Measurements from ENCODE around the gene SP5. TPM values are rescaled to one million over a fixed set of nuclear protein-coding genes. Genes with fewer than 3 reads are reported as not detected.
"Not testable (repeated sequence)": the region's sequence is repeated elsewhere in the genome, so short reads cannot be mapped to it uniquely, and the experiment has no call there.

Gene SP5
- total and polyA plus RNA-seq, 4 donors, result 0.05 to 1.6 (median 1.2) TPM

DNA sequence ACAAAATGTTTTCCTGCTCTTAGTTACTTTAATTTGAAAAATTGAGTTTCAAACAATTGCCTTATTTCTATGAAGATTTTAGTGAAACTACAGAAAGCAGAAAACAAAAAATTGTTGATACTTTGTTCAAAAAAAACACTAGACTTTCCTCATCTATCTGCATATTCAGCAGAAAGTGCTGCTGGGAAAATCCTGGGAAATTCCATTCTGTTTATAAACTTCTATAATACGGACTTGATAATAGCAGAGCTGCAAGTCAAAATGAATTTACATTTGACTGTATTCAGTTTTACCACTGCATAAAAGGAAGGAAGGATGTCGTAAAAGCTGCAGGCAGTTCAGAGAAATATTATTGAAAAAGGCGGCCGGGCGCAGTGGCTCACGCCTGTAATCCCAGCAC is 30.2 kb downstream of the SP5 start:
- Histone ChIP-seq H3K4me1 (ENCODE audit: control insufficient read depth in 4 of 4, insufficient read depth in 4 of 4, low read length in 3 of 4) (peaks cover 1 to 10% (median 5%) of the 10 kb centered on the region in 4 donors), H3K9ac (ENCODE audit: low read depth in 1 of 2, low read length in 2 of 2) (no peak overlapping the region), H3K9me3 (ENCODE audit: control insufficient read depth in 4 of 4, low read length in 3 of 4) (no peaks in the 10 kb centered on the region), H3K27me3 (ENCODE audit: control insufficient read depth in 4 of 4, insufficient read depth in 4 of 4, low read length in 3 of 4) (no peaks in the 10 kb centered on the region), H3K36me3 (ENCODE audit: control insufficient read depth in 4 of 4, insufficient read depth in 3 of 4, low read depth in 1 of 4, low read length in 3 of 4) (no peaks in the 10 kb centered on the region), H3K27ac (ENCODE audit: low read depth in 1 of 2, low read length in 2 of 2) (no peak overlapping the region), H3K4me3 (ENCODE audit: low read depth in 1 of 3, low read length in 3 of 3) (no peak overlapping the region)
- DNase-seq (ENCODE audit: low spot score), result no peak
- WGBS, result 58% methylated on average over 6 of the region's 6 CpGs
- TF ChIP-seq HNF4G (IDR thresholded peaks at IDR 0.05), result no peak
- TF ChIP-seq, protein P1, sequence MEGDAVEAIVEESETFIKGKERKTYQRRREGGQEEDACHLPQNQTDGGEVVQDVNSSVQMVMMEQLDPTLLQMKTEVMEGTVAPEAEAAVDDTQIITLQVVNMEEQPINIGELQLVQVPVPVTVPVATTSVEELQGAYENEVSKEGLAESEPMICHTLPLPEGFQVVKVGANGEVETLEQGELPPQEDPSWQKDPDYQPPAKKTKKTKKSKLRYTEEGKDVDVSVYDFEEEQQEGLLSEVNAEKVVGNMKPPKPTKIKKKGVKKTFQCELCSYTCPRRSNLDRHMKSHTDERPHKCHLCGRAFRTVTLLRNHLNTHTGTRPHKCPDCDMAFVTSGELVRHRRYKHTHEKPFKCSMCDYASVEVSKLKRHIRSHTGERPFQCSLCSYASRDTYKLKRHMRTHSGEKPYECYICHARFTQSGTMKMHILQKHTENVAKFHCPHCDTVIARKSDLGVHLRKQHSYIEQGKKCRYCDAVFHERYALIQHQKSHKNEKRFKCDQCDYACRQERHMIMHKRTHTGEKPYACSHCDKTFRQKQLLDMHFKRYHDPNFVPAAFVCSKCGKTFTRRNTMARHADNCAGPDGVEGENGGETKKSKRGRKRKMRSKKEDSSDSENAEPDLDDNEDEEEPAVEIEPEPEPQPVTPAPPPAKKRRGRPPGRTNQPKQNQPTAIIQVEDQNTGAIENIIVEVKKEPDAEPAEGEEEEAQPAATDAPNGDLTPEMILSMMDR (IDR thresholded peaks at IDR 0.05; ENCODE audit: low read depth, low read length, missing input control), result no peak

DNA sequence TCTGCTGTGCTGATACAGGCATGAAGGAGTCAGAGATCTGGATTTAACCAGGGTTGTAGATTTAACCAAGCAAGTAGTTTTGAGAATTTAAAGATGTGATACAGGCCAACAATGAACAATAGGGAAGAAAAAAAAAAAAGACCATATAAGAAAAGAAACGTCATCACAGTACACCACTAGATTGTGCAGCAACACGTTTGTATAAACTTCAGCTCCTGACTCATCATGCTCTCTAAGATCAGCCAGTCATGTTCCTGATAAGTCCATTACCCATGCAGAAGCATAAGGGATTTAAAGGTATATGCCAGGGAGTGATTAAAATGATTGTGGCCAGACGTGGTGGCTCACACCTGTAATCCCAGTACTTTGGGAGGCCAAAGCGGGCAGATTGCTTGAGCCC is 32.8 kb downstream of the SP5 start:
- Histone ChIP-seq H3K4me1 (ENCODE audit: control insufficient read depth in 4 of 4, insufficient read depth in 4 of 4, low read length in 3 of 4) (peaks cover 1 to 10% (median 5%) of the 10 kb centered on the region in 4 donors), H3K4me3 (ENCODE audit: low read depth in 1 of 3, low read length in 3 of 3) (no peak overlapping the region), H3K9ac (ENCODE audit: low read depth in 1 of 2, low read length in 2 of 2) (no peak overlapping the region), H3K9me3 (ENCODE audit: control insufficient read depth in 4 of 4, low read length in 3 of 4) (no peaks in the 10 kb centered on the region), H3K27me3 (ENCODE audit: control insufficient read depth in 4 of 4, insufficient read depth in 4 of 4, low read length in 3 of 4) (no peaks in the 10 kb centered on the region), H3K27ac (ENCODE audit: low read depth in 1 of 2, low read length in 2 of 2) (no peak overlapping the region), H3K36me3 (ENCODE audit: control insufficient read depth in 4 of 4, insufficient read depth in 3 of 4, low read depth in 1 of 4, low read length in 3 of 4) (no peaks in the 10 kb centered on the region)
- no peak for DNase-seq (ENCODE audit: low spot score)
- TF ChIP-seq RAD21 (IDR thresholded peaks at IDR 0.05), result no peak
- TF ChIP-seq TAF1 (conservative IDR thresholded peaks at IDR 0.05), result no peak
- TF ChIP-seq NR2F2 (IDR thresholded peaks at IDR 0.05), result no peak
- TF ChIP-seq JUND (IDR thresholded peaks at IDR 0.05), result no peak
- no peak for TF ChIP-seq FOXA1 (IDR thresholded peaks at IDR 0.05)
- TF ChIP-seq, protein P2, sequence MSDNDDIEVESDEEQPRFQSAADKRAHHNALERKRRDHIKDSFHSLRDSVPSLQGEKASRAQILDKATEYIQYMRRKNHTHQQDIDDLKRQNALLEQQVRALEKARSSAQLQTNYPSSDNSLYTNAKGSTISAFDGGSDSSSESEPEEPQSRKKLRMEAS (IDR thresholded peaks at IDR 0.05), result no peak
- 78% methylated on average over 4 of the region's 4 CpGs for WGBS

DNA sequence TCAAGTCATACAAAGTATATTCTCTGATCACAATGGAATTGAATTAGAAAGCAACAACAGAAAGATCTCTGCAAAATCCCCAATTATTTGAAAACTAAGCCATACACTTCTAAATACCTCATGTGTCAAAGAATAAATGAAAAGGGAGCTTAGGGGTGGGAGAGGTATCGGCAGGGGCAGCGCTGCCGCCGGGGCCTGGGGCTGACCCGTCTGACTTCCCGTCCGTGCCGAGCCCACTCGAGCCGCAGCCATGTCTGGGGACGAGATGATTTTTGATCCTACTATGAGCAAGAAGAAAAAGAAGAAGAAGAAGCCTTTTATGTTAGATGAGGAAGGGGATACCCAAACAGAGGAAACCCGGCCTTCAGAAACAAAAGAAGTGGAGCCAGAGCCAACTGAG is 36.4 kb downstream of the SP5 start:
- DNase-seq (ENCODE audit: low spot score); H3K4me3 ChIP-seq (ENCODE audit: low read depth in 1 of 3, low read length in 3 of 3); H3K4me1 ChIP-seq (ENCODE audit: control insufficient read depth in 4 of 4, insufficient read depth in 4 of 4, low read length in 3 of 4); H3K9me3 ChIP-seq (ENCODE audit: control insufficient read depth in 4 of 4, low read length in 3 of 4); H3K27ac ChIP-seq (ENCODE audit: low read depth in 1 of 2, low read length in 2 of 2); H3K27me3 ChIP-seq (ENCODE audit: control insufficient read depth in 4 of 4, insufficient read depth in 4 of 4, low read length in 3 of 4); H3K36me3 ChIP-seq (ENCODE audit: control insufficient read depth in 4 of 4, insufficient read depth in 3 of 4, low read depth in 1 of 4, low read length in 3 of 4); H3K9ac ChIP-seq (ENCODE audit: low read depth in 1 of 2, low read length in 2 of 2): not testable (repeated sequence)
- WGBS, result 95% methylated on average over 12 of the region's 12 CpGs

DNA sequence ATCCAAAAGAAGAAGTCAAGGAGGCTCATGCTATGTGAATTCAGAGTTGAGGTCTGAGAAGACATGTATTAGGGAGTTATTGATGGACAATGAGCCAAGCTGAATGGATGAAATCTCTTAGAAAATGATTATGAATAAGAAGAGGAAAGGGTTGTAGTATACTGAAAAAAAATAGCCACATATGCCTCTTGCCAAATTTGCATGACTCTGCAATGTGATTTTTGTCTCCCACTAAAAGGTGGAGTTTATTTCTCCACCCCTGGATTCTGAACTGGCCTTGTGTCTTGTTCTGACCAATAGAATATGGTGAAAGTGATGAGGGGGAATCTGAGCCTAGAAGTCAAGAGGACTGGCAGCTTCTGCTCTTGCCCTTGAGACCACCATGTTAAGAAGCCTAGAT is 46.4 kb downstream of the SP5 start:
- H3K9me3 ChIP-seq (ENCODE audit: control insufficient read depth in 4 of 4, low read length in 3 of 4), result no peaks in the 10 kb centered on the region
- H3K4me3 ChIP-seq (ENCODE audit: low read depth in 1 of 3, low read length in 3 of 3), result no peak overlapping the region
- H3K27ac ChIP-seq (ENCODE audit: low read depth in 1 of 2, low read length in 2 of 2), result no peak overlapping the region
- peaks cover 0 to 2% (median 1%) of the 10 kb centered on the region in 4 donors for H3K4me1 ChIP-seq (ENCODE audit: control insufficient read depth in 4 of 4, insufficient read depth in 4 of 4, low read length in 3 of 4)
- H3K27me3 ChIP-seq (ENCODE audit: control insufficient read depth in 4 of 4, insufficient read depth in 4 of 4, low read length in 3 of 4), result no peaks in the 10 kb centered on the region
- no peaks in the 10 kb centered on the region for H3K36me3 ChIP-seq (ENCODE audit: control insufficient read depth in 4 of 4, insufficient read depth in 3 of 4, low read depth in 1 of 4, low read length in 3 of 4)
- no peak for DNase-seq (ENCODE audit: low spot score)
- no peak overlapping the region for H3K9ac ChIP-seq (ENCODE audit: low read depth in 1 of 2, low read length in 2 of 2)
- TF ChIP-seq RAD21 (IDR thresholded peaks at IDR 0.05) (no peak), HNF4A (conservative IDR thresholded peaks at IDR 0.05) (no peak), JUND (IDR thresholded peaks at IDR 0.05) (no peak), SP1 (IDR thresholded peaks at IDR 0.05) (no peak), GABPA (IDR thresholded peaks at IDR 0.05 in 1 of 2, conservative IDR thresholded peaks at IDR 0.05 in 1 of 2) (no peak), NR2F2 (IDR thresholded peaks at IDR 0.05) (no peak), FOXA2 (IDR thresholded peaks at IDR 0.05) (no peak)
- TF ChIP-seq, protein P3, sequence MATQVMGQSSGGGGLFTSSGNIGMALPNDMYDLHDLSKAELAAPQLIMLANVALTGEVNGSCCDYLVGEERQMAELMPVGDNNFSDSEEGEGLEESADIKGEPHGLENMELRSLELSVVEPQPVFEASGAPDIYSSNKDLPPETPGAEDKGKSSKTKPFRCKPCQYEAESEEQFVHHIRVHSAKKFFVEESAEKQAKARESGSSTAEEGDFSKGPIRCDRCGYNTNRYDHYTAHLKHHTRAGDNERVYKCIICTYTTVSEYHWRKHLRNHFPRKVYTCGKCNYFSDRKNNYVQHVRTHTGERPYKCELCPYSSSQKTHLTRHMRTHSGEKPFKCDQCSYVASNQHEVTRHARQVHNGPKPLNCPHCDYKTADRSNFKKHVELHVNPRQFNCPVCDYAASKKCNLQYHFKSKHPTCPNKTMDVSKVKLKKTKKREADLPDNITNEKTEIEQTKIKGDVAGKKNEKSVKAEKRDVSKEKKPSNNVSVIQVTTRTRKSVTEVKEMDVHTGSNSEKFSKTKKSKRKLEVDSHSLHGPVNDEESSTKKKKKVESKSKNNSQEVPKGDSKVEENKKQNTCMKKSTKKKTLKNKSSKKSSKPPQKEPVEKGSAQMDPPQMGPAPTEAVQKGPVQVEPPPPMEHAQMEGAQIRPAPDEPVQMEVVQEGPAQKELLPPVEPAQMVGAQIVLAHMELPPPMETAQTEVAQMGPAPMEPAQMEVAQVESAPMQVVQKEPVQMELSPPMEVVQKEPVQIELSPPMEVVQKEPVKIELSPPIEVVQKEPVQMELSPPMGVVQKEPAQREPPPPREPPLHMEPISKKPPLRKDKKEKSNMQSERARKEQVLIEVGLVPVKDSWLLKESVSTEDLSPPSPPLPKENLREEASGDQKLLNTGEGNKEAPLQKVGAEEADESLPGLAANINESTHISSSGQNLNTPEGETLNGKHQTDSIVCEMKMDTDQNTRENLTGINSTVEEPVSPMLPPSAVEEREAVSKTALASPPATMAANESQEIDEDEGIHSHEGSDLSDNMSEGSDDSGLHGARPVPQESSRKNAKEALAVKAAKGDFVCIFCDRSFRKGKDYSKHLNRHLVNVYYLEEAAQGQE (IDR thresholded peaks at IDR 0.05), result no peak
- TF ChIP-seq, protein P1 (IDR thresholded peaks at IDR 0.05; ENCODE audit: low read depth, low read length, missing input control), result no peak
- TF ChIP-seq, protein P4, sequence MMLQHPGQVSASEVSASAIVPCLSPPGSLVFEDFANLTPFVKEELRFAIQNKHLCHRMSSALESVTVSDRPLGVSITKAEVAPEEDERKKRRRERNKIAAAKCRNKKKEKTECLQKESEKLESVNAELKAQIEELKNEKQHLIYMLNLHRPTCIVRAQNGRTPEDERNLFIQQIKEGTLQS (IDR thresholded peaks at IDR 0.05), result no peak

All from liver (tissue), 9 donors.